Vagina (tissue), 2 donors: ENCODE data around the gene ENKD1. TPM values are rescaled to one million over a fixed set of nuclear protein-coding genes. Genes with fewer than 3 reads are reported as not detected.

Experiments
- DNase-seq, 2 donors: peaks; one replicate each; pipeline ENCODE4 v3.0.0-alpha.2; 2017; ENCODE audit errors: extremely low spot score in 2 of 2
- H3K27ac ChIP-seq: fragments of 200-600 bp; sonication (generic); one replicate; pipeline ENCODE4 v1.5.1; 2019
- H3K27me3 ChIP-seq: fragments of 200-600 bp; sonication (generic); one replicate; pipeline ENCODE4 v1.5.1; 2019
- H3K36me3 ChIP-seq, 2 donors: fragments of 200-600 bp; sonication (generic); one replicate each; pipeline ENCODE4 v1.5.1; 2017 to 2019
- H3K4me1 ChIP-seq: fragments of 200-600 bp; sonication (generic); one replicate; pipeline ENCODE4 v1.5.1; 2019
- H3K4me3 ChIP-seq, 2 donors: fragments of 200-600 bp; sonication (generic); 1 replicate in 1 of 2; 2 replicates in 1 of 2; pipeline ENCODE4 v1.5.1; 2016 to 2019
- H3K9me3 ChIP-seq: fragments of 200-600 bp; sonication (generic); one replicate; pipeline ENCODE4 v1.5.1; 2019
- CTCF ChIP-seq, 3 experiments: fragments of 450-650 bp in 2 of 3; fragments of 200-600 bp in 1 of 3; sonication (generic) in 1 of 3; IDR thresholded peaks; one replicate each; pipeline ENCODE4 v1.5.1; 2017 to 2019; ENCODE audit warnings: antibody characterized with exemption in 3 of 3, mild to moderate bottlenecking in 2 of 3, moderate library complexity in 2 of 3
- POLR2A ChIP-seq, 2 donors: fragments of 450-650 bp; IDR thresholded peaks; one replicate each; pipeline ENCODE4 v1.6.1; 2017; ENCODE audit warnings: antibody characterized with exemption in 2 of 2, mild to moderate bottlenecking in 2 of 2, moderate library complexity in 2 of 2
- POLR2AphosphoS5 ChIP-seq, 2 donors: sonication (generic); formaldehyde crosslinking; IDR thresholded peaks; one replicate each; pipeline ENCODE4 v1.9.0; 2017; ENCODE audit warnings: antibody characterized with exemption in 2 of 2, mild to moderate bottlenecking in 2 of 2, low read depth in 1 of 2; ENCODE audit not compliant: insufficient read depth in 1 of 2
- intact Hi-C: fragments of 100-400 bp; cut with DNase I; formaldehyde crosslinking; loops from one replicate; pipeline ENCODE4 v1.15.1; 2023
- total RNA-seq: library from RNA; depleted of rRNA; stranded (reverse); fragments of >200 nt; gene quantifications from one replicate; pipeline ENCODE4 v1.2.3, GENCODE V29; 2016

Gene ENKD1
- total RNA-seq, 1 donor from 2014 or later = 14.7 TPM

- DNase-seq = no peak
- H3K4me3 ChIP-seq = no peak overlapping the region
- intact Hi-C loops = no loop called here
- H3K27ac ChIP-seq = no peak overlapping the region
- H3K36me3 ChIP-seq = no peaks in the 10 kb centered on the region
- no peak for TF ChIP-seq POLR2AphosphoS5 (IDR thresholded peaks at IDR 0.05; ENCODE audit: insufficient read depth in 1 of 2, low read depth in 1 of 2)
- TF ChIP-seq CTCF (IDR thresholded peaks at IDR 0.05) = no peak
- no peak for TF ChIP-seq POLR2A (IDR thresholded peaks at IDR 0.05)
- no peaks in the 10 kb centered on the region for H3K27me3 ChIP-seq
- H3K9me3 ChIP-seq = no peaks in the 10 kb centered on the region
- peaks cover 13% of the 10 kb centered on the region for H3K4me1 ChIP-seq
These were observed 37.6 kb upstream of the ENKD1 start for GRCh38 chr16:67704110-67704509.

GRCh38 chr16:67703626-67704025, 37.1 kb upstream of the ENKD1 start:
- Histone ChIP-seq H3K9me3 (no peaks in the 10 kb centered on the region), H3K27ac (no peak overlapping the region), H3K4me3 (no peak overlapping the region), H3K36me3 (no peaks in the 10 kb centered on the region), H3K4me1 (peaks cover 13% of the 10 kb centered on the region), H3K27me3 (no peaks in the 10 kb centered on the region)
- TF ChIP-seq CTCF (IDR thresholded peaks at IDR 0.05) (no peak), POLR2A (IDR thresholded peaks at IDR 0.05) (no peak), POLR2AphosphoS5 (IDR thresholded peaks at IDR 0.05; ENCODE audit: insufficient read depth in 1 of 2, low read depth in 1 of 2) (no peak)
- intact Hi-C loops = no loop called here
- DNase-seq = no peak

DNA sequence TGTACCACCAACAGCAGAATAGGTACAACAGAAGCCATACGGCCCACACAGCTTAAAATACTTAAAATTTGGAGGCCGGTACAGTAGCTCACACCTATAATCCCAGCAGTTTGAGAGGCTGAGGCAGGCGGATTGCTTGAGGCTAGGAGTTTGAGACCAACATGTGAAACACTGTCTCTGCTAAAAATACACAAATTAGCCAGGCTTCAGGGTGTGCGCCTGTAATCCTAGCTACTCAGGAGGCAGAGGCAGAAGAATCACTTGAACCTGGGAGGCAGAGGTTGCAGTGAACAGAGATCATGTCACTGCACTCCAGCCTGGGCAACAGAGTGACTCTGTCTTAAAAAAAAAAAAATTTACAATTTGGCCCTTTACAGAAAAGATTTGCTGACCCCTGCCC, 35.6 kb upstream of the ENKD1 start:
- H3K36me3 ChIP-seq = no peaks in the 10 kb centered on the region

DNA sequence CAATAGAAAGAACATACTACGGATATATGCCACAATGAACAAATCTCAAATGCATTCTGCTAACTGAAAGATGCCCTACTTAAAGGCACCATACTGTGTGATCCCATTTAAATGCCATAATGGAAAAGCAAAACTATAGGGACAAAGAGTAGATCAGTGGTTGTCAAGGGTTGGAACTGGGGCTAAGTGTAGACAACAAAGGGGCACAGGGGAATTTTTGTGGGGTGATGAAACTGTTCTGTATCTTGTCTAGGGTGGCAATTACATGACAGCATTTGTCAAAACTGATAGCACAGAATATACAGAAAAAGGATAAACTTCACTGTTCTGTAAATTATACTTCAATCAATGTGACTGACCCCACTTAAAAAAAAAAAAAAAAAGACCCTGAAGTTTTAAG, 34.9 kb upstream of the ENKD1 start:
- intact Hi-C loops = no loop called here
- DNase-seq = no peak
- no peak overlapping the region for H3K4me3 ChIP-seq
- no peak overlapping the region for H3K27ac ChIP-seq
- H3K4me1 ChIP-seq = peaks cover 19% of the 10 kb centered on the region
- H3K36me3 ChIP-seq = no peaks in the 10 kb centered on the region
- no peaks in the 10 kb centered on the region for H3K27me3 ChIP-seq
- no peak for TF ChIP-seq CTCF (IDR thresholded peaks at IDR 0.05)
- TF ChIP-seq POLR2AphosphoS5 (IDR thresholded peaks at IDR 0.05; ENCODE audit: insufficient read depth in 1 of 2, low read depth in 1 of 2) = no peak
- no peak for TF ChIP-seq POLR2A (IDR thresholded peaks at IDR 0.05)
- no peaks in the 10 kb centered on the region for H3K9me3 ChIP-seq

More for the DNA sequence above, 35.6 kb upstream of the ENKD1 start:
- Histone ChIP-seq H3K9me3 (no peaks in the 10 kb centered on the region), H3K27me3 (no peaks in the 10 kb centered on the region), H3K4me3 (no peak overlapping the region), H3K4me1 (peaks cover 19% of the 10 kb centered on the region), H3K27ac (no peak overlapping the region)
- no peak for DNase-seq
- TF ChIP-seq CTCF (IDR thresholded peaks at IDR 0.05) (no peak), POLR2AphosphoS5 (IDR thresholded peaks at IDR 0.05; ENCODE audit: insufficient read depth in 1 of 2, low read depth in 1 of 2) (no peak), POLR2A (IDR thresholded peaks at IDR 0.05) (no peak)
- intact Hi-C loops = no loop called here

DNA sequence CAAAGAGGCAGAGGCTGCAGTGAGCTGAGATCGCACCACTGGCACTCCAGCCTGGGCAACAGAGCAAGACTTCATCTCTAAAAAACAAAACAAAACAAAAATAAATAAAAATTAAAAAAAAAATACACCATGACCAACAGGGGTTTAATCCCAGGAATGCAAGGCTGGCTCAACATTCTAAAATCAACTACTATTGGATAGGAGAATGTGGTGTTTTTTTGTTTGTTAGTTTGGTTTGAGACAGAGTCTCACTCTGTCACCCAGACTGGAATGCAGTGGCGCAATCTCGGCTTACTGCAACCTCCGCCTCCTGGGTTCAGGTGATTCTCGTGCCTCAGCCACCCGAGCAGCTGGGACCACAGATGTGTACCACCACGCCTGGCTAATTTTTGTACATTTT, 32.7 kb upstream of the ENKD1 start:
- H3K36me3 ChIP-seq = no peaks in the 10 kb centered on the region
- no peaks in the 10 kb centered on the region for H3K9me3 ChIP-seq
- intact Hi-C loops = no loop called here
- no peaks in the 10 kb centered on the region for H3K27me3 ChIP-seq
- peaks cover 19% of the 10 kb centered on the region for H3K4me1 ChIP-seq
- H3K4me3 ChIP-seq = no peak overlapping the region
- no peak overlapping the region for H3K27ac ChIP-seq
- DNase-seq = no peak
- TF ChIP-seq POLR2A (IDR thresholded peaks at IDR 0.05) (no peak), POLR2AphosphoS5 (IDR thresholded peaks at IDR 0.05; ENCODE audit: insufficient read depth in 1 of 2, low read depth in 1 of 2) (no peak), CTCF (IDR thresholded peaks at IDR 0.05) (no peak)
